GM19455 (cell line): ENCODE data around the gene WDR74.
"Not testable (repeated sequence)": the region's sequence is repeated elsewhere in the genome, so short reads cannot be mapped to it uniquely, and the experiment has no call there.

Experiments
- ATAC-seq: cut with Tn5 transposase; IDR thresholded peaks from one replicate; pipeline ENCODE4 v1.9.1; 2021; ENCODE audit not compliant: unreplicated experiment

Gene WDR74

GRCh38 chr11:62842171-62842741 is 2.9 kb upstream of the WDR74 start:
- ATAC-seq: no peak

- ATAC-seq: peak; percentile 65
These were observed 2.2 kb upstream of the WDR74 start for GRCh38 chr11:62841361-62842170.

GRCh38 chr11:62840721-62841360 is 1.5 kb upstream of the WDR74 start:
- not testable (repeated sequence) for ATAC-seq

- no peak for ATAC-seq
These were observed 4.1 kb downstream of the WDR74 start for GRCh38 chr11:62835336-62835735.

- ATAC-seq: peak; percentile 18
These were observed 6.8 kb downstream of the WDR74 start, which contains the start of gene TEX54 for GRCh38 chr11:62832336-62833234. TEX54 (minus strand) TSS chr11:62832841.

- ATAC-seq: peak; percentile 73
These were observed 7.7 kb downstream of the WDR74 start, which contains the start of gene STX5 for GRCh38 chr11:62831520-62832335. STX5 (minus strand) TSS chr11:62832051; CDS start chr11:62831243, 808 bp downstream.

GRCh38 chr11:62830904-62831519 is 8.4 kb downstream of the WDR74 start:
- ATAC-seq: no peak

- not testable (repeated sequence) for ATAC-seq
These were observed 11.3 kb downstream of the WDR74 start for GRCh38 chr11:62828130-62828529.

- no peak for ATAC-seq
These were observed 15.7 kb downstream of the WDR74 start for GRCh38 chr11:62823677-62824076.

GRCh38 chr11:62817129-62817528 is 22.3 kb downstream of the WDR74 start:
- no peak for ATAC-seq

- no peak for ATAC-seq
These were observed 22.8 kb downstream of the WDR74 start for GRCh38 chr11:62816557-62816956.

- no peak for ATAC-seq
These were observed 27.7 kb downstream of the WDR74 start for GRCh38 chr11:62811659-62812058.

GRCh38 chr11:62810748-62811147 is 28.6 kb downstream of the WDR74 start:
- no peak for ATAC-seq

GRCh38 chr11:62806611-62807121 is 32.7 kb downstream of the WDR74 start:
- ATAC-seq: no peak

GRCh38 chr11:62805961-62806441 is 33.4 kb downstream of the WDR74 start:
- ATAC-seq: no peak

- ATAC-seq: peak; percentile 88
These were observed 34.1 kb downstream of the WDR74 start, which contains the start of gene NXF1 for GRCh38 chr11:62805076-62805892. NXF1 (minus strand) TSS chr11:62805440; CDS start chr11:62805356, 84 bp downstream.

GRCh38 chr11:62804310-62805075 is 34.9 kb downstream of the WDR74 start:
- peak; percentile 34 for ATAC-seq
